Measurements from ENCODE around the gene UBR4.
"Not testable (repeated sequence)": the region's sequence is repeated elsewhere in the genome, so short reads cannot be mapped to it uniquely, and the experiment has no call there.

UBR4 gene

DNA sequence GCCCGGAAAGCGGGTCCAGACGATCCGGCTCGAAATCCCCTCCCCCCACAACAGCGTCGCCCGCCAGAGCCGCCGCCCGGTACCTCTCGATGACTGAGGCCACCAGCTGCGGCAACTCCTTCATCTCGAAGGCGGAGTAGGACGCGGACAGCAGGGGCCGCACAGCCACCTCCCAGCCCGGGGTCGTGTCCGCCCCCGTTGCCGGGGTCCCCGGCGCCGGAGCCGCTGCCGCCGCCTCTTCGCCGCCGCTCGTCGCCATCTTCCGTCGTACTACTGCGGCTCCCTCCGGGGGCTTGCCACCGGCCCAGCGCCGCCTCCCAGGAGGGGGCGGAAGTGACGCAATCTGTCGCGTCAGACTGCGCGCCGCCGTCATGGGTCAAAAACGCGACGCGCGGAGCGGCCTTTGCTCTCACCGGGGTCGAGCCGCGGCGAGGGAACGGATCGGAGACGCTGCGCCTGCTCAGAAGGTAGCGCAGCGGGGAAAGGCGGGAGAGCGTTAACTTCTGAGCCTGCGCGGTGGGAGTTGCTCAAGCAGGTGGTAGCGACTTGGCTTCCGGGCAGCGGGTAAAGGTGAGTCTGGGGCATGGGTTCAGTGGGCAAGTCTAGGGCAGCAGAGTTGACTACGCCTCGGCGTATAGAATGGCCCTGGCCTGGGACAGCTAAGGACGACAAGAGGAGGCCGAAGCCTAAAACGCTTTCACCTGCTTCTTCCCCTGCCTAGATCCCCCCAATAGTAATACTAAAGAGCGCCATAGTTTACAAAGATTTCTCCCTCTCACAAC is at the start of gene UBR4:
UBR4 (minus strand) TSS at position 277 of the 782 bp plus-strand sequence; CDS start at position 259, 18 bp downstream.
- peak; percentile 95 to 96 for DNase-seq (ENCODE audit: low read depth in 2 of 2)

DNA sequence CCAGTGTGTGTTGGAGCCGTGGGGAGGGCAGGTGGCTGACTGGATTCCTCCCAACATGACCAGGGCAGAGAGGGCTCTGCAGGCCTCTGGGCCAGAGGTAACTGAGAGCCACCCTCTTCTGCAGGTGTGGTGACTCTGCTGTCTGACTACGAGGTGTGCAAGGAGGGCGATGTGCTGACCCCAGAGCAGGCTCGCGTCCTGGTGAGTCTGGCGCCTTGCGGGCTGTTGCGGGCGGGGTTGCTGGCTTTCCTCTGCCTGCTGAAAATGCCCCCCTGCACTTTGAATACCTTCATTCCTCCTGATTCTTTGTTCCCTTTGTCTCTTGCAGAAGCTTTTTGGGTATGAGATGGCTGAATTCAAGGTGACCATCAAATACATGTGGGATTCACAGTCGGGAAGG is 48.3 kb upstream of the UBR4 start:
- no peak for DNase-seq (ENCODE audit: low read depth in 2 of 2)

DNA sequence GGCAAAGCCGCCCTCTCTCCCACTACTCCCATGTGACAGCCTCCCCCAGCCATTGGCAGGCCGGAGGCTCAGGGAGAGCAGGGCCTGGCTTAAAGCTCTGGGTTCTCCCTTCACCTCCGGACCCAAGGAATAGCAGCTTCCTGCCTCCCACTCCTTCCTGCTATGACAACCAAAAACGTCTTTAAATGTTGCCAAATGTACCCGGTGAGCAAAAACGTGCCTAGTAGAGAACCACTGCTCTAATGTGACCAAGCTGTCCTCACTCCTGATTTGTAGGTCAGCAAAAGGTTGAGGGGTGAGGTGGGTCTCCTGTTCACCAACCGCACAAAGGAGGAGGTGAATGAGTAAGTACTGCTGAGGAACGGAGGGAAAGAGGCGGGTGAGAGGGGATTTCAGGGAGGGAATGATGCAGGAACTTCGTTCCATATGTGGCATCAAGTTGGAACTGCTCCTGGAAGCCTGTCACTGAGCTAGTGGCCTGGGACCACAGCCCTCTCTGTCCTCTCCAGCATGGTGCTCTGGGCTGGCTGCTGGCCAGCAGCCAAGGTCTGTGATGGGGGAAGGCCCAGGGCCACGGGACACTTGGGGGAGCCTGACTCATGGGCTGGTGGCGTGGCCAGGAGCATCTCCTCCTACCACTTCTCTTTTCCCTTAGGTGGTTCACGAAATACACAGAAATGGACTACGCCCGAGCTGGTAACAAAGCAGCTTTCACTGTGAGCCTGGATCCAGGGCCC is 47.3 kb upstream of the UBR4 start:
- DNase-seq (ENCODE audit: low read depth in 2 of 2) = peak in 1 of 2 donors; percentile 24

DNA sequence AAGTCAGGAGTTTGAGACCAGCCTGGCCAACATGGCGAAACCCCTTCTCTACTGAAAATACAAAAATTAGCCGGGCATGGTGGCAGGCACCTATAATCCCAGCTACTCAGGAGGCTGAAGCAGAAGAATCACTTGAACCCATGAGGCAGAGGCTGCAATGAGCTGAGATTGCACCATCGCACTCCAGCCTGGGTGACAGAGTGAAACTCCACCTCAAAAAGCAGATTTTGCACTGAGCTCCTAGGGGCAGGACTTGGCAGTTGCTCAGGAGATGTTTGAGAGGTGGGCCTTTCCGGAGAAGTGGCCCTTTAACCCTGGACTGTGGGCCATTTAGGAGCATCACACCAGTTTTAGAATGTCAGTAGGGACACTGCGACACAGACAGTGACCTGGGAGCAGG is 46.2 kb upstream of the UBR4 start:
- DNase-seq (ENCODE audit: low read depth in 2 of 2) = not testable (repeated sequence)

DNA sequence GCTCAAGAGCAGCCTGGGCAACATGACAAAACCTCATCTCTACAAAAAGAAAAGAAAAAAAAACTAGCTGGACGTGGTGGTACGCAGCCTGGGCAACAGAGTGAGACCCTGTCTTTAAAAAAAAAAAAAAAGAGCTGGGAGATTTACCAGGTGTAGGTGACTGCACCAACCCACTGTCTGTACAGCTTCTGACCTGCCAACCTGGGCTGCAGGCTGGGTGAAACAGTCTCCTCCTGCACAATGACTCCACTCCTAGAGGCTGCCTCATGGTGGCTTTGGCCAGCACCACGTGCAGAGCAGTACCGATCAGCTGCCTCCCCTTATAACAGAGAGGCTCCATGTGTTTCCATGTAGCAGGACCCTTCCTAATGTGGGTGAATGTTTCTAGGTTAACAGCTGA is 45.2 kb upstream of the UBR4 start:
- DNase-seq (ENCODE audit: low read depth in 2 of 2) = no peak

DNA sequence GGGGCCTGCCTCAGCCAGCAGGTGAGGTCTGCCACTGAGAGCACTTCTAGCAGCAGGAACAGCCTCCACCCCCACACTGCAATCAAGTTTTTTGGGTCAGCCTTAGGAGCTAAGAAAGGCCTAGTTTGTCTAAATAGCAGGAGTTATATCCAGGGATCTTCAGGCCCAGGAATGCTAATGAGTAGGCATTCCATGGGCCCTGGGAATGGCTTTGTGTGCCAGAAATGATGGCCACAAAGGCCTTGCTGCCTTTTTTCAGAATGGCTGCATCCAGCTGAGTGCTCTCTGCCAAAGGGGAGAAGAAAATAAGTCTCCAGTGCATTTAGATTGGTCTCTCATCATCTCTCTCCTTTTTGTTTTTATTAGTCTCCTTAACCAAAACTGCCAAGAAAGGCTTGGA is 44.4 kb upstream of the UBR4 start:
- DNase-seq (ENCODE audit: low read depth in 2 of 2) = no peak

DNA sequence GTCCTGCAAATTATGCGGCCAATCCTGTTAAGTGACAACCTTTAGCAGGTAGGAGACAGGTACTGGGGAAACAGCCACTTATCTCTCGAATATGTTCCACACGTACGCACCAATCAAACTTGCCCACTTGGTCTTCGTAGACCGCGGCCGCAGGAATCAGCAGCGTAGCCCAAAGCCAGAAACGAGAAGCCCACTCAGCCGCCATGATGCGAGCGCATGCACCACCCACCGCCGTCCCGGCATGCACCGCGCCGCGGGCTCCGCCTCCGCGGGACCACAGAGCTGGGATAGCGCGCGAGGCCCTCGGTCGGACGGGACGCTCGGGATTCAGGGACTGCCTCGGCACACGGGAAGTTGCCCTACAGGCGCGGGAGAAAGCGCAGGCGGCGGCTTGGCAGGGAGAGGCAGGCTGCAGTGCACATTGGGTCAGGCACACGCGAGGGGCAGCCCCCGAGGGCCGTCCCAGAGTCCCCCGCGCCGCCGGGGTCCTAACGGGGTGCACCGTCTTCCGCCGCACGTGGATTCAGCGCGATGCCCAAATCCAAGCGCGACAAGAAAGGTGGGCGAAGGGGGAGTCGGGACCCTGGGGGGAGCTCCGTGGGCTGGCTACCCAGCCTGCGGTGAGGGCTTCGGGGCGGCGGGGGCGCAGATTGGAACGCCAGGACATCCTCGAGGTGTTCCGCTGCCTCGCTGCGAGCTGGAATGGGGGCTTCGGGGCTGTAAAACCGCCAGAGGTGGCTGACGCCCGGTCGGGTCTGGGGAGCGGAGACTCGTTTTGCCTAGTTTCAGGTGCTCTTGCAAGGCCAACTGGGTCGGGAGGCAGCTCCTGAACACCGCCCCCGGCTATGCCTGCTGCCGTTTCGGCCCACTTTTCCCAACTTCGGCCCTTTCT is 41.5 kb upstream of the UBR4 start, which contains the start of the genes EMC1 and MRTO4:
EMC1 (minus strand) TSS at position 220 of the 892 bp plus-strand sequence; CDS start at position 205, 15 bp downstream.
MRTO4 (plus strand) TSS at position 501 of the 892 bp plus-strand sequence; CDS start at position 532, 31 bp downstream.
- peak; percentile 81 to 90 for DNase-seq (ENCODE audit: low read depth in 2 of 2)

DNA sequence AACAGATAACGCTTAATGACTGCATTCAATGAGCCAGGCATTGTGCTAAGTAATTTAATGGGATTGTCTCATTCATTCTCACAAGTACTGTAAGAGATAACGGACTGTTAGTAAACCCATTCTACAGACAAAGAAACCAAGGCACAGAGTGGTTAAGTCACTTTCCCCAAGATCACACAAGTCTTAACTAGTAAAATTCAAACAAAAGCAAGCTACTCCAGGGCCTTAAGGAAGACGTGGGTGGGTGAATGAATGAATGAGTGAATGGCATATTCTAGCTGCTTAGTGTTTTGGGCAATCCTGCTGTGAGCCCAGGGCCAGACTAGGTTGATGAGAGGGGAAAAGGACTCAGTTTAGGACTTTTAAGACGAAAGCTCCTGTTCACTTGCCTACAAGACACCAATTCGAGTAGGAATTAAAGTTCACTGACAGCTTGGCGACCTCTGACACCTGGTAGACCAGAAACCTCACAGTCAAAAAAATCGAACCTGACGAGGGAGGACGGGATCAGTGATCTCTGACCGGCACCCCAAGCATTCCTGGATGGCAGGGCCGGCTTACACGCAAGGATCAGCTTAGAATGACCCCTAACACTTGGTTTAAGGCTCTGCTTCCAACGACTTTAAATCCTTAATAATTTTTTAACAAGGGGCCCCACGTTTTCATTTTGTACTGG is 40.7 kb upstream of the UBR4 start:
- DNase-seq (ENCODE audit: low read depth in 2 of 2) = no peak

DNA sequence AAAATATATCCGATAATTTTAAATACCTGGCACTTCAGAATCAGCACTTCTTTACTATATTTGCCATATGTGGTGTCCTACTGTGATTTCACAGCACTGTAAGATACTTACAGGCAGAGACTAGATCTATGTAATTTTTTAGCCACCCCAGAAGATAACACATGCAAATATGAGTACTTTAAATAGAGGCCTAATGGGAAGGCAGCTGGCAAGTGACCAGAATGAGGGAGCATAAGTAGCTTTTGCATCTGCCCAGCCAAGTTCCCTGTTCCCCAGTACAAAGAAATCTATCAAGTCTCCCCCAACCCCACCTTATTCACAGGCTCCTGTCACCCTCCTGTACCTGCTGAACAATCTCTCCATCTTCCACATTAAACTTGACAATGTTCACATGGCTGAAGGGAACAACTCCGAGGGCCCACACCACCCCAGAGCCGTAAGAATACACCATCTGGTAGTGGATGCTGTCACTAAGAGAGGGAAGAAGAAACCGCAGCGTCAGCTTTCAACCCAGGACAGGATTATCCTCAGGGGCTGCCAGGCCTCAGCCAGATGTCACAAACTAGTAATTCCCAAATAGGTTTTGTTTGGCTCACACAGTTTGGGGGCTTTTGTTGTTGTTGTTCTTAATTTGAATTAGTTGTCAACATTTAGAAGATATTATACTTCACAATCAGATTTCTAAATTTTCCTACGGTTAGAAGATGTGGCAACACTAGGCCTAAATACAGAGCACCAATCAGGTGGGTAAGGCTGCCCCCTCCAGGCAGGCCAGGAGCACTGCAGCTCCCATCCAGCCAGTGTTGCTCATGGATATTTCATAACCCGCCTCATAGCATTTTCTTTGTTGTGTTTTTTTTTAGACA is 30.8 kb upstream of the UBR4 start:
- DNase-seq (ENCODE audit: low read depth in 2 of 2) = peak; percentile 46 to 67

DNA sequence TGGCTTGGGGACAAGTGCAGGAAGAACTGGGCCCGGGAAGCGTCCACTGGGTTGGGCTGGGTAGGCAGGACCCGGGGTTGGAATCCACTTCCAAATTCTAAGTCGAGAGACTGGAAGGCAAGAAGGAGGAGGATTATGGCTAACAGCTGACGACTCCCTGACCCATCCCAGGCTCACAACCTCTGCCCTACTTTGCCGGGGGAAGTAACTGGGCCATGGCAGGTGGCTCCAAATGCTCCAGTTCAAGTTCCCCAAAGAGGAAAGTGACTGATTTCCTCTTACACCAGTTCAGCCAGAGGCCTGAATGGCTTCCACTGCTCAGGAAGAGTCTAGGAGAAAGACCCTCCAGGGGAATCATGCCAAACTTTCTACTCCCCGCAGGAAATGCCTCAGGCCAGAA is 29.8 kb upstream of the UBR4 start:
- no peak for DNase-seq (ENCODE audit: low read depth in 2 of 2)

DNA sequence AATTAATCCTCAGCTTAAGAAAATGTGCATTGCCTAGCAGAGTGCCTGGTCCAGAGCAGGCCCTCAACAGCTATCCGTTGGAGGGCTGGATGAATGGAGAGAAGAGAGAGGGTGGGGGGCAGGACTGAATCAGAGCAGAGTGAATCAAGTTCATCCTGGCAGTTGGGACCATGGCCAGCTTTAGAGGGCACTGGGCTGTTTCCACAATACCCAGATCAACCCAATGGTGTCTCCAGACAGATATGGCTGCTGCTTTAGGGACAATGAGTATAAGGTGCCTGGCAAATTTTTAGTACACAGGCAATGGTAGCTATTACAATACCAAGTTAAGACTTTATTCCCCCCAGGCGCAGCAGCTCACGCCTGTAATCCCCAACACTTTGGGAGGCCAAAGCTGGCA is 24.2 kb upstream of the UBR4 start:
- DNase-seq (ENCODE audit: low read depth in 2 of 2) = no peak

DNA sequence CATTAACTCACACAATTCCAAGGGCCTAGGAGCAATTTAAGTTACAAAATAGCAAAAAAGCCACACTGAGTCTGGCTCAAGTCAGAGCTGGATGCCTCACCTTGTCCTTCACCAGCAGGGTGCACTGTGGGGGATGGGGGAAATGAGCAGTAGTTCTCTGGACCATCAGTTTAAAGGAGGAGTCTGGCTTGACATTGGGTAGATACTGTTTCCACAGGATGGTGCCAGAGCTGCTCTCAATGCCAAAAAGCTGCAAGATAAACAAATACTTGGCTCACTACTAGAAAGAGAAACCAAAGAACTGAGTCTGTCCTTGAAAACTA is 22.4 kb upstream of the UBR4 start:
- no peak for DNase-seq (ENCODE audit: low read depth in 2 of 2)

DNA sequence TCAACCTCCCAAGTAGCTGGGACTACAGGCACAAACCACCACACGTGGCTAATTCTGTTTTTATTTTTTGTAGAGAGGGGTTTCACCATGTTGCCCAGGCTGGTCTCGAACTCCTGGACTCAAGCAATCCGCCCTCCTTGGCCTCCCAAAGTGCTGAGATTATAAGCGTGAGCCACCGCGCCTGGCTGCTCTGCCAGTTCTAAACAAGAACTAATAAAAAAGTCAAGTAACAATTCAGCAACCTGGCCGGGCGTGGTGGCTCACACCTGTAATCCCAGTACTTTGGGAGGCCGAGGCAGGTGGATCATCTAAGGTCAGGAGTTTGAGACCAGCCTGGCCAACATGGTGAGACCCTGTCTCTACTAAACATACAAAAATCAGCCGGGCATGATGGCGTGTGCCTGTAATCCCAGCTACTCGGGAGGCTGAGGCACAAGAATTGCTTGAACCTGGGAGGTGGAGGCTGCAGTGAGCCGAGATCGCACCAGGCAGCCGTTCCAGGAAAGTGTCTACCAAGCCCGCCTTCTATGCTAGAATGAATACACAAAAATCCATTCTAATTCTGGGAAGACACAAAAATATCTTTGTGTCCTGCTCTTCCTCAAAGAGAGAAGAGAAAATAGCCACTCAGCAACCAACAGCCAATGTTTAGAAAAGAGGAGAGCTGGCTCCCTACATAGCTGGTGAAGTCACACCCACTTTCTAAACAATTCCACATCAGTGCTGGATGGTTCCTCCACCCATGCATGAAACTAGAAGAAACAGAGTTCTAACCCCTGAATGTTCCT is 21.9 kb upstream of the UBR4 start:
- not testable (repeated sequence) for DNase-seq (ENCODE audit: low read depth in 2 of 2)

DNA sequence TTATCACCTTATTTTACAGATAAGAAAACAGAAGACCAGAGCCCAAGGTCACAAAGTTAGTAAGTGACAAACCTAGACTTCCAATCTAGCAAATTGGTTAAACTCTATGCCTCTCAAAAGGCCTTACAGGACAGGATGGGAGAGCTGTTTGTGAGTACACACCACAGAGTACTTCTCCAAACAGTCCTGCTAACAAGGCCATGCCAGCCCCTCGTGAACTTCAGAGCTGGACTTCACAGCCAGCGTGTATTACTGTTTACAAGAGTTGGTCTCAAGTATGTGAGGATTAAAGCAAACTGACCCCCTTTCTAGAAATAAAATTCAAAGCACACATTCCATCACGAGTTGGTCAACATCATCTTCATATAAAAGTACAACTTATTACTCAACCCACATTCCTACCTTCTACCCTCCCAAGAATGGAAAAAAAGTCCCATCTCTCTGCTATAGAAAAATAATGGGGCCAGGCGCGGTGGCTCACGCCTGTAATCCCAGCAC is 19.8 kb upstream of the UBR4 start:
- DNase-seq (ENCODE audit: low read depth in 2 of 2) = no peak

DNA sequence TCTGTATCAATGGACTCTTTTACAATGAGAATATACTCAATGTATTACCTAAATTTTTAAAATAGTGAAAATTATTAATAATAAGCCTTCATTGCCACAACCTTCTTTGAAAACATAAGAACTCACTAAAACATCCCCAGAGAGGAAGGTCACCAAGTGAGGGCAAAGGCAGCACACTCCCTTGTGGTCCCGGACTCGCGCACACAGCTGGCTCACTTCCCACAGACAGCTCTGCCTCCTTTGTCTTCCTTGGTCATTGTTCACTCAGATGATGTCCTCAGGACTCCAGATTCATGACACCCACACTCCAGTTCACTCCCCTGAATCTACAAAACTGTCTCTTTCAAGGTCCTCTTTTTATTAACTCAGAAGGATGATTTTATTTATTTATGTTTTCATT is 19.2 kb upstream of the UBR4 start:
- DNase-seq (ENCODE audit: low read depth in 2 of 2) = no peak

DNA sequence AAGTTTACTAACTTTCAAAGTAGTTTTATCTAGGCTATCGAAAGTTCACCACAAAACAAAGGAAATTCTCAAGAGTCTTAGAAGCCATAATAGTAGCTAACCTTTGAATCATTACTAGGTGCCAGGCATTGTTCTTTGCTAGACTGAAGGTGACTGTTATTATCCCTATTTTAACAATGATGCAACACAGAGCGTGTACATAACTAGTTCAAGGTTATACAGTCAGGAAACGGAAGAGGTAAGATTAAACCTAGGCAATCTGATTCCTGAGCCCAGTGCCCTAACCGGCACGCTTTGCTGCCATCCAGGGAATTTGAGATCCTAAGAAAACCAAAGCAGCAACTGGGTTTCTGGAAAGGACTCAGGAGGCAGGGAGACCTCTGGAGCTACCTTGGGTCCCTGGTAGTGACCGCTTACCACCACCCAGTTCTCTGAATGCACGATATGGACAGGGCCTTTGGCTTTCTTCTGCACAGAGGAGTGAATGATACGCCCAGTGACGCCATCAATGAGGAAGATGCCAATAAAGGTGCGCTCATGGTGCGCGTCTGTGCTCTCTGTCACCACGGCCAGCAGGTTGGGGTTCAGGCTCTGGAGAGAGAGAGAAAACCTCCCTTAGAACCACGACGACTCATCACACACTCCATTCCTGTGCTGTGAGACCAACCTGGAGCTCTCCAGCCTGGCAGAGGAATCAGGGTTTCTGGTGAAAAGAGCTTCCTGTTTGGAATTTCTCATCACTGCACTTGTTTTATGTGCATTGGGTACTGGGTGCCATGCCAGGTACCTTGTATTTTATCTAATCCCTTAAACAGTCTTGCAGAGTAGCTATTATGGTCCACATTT is 13.1 kb upstream of the UBR4 start:
- no peak for DNase-seq (ENCODE audit: low read depth in 2 of 2)

DNA sequence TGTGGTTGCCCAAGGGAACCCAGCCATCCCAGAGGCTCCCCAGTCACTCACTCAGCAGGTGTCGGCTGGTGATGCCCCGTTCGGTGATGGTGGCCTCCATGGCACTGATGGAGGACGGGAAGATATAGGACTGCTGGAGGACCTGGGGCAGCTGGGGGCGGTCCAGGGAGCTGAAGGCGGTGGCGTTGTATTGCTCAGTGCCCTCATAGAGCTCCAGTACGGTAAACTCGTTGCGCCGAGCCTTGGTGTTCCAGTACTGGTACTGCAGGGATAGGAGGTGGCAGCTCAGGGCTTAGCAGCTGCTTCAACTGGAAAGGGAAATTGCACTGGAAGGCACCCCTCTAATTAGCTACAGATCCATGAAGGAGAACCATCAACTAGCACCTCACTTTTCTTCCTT is 12.5 kb upstream of the UBR4 start:
- no peak for DNase-seq (ENCODE audit: low read depth in 2 of 2)

DNA sequence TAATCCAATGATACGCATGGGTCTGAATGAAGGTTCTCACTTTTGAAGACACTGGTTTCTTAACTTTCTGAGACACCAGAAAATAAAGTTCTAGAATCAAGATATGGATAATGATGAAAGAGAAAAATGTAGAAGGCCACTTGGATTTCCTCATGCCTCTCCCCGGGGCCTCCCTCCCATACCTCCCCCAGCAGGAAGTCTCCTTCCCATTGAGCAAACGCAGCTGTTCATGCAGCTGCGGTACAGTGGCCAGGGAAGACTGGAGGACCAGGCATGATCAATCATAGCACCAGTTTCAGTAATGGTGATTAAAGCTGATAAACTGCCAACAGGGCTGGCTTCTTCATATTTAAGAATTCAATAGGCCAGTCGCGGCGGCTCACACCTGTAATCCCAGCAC is 10.9 kb upstream of the UBR4 start:
- no peak for DNase-seq (ENCODE audit: low read depth in 2 of 2)
